ENCODE measurements around the gene SLC39A7. TPM values are rescaled to one million over a fixed set of nuclear protein-coding genes. Genes with fewer than 3 reads are reported as not detected.

SLC39A7 gene
- total RNA-seq, 6 experiments from 2014 or later: 215 to 240 (median 225) TPM

- no peaks in the 10 kb centered on the region for H3K4me1 Mint-ChIP-seq (ENCODE audit: low read depth)
- H3K4me3 Mint-ChIP-seq: no peak overlapping the region
- peaks cover 15% of the 10 kb centered on the region for H3K27me3 Mint-ChIP-seq (ENCODE audit: insufficient read depth)
- no peaks in the 10 kb centered on the region for H3K9me3 Mint-ChIP-seq
- TF ChIP-seq CTCF (IDR thresholded peaks at IDR 0.05): peak; percentile 45
- H3K27ac Mint-ChIP-seq: no peak overlapping the region
- no peak for DNase-seq
- no peaks in the 10 kb centered on the region for H3K36me3 Mint-ChIP-seq (ENCODE audit: low read depth)
These were observed 25.1 kb upstream of the SLC39A7 start for GRCh38 chr6:33175436-33176069.

- TF ChIP-seq CTCF (IDR thresholded peaks at IDR 0.05): no peak
- no peak overlapping the region for H3K27ac Mint-ChIP-seq
- H3K27me3 Mint-ChIP-seq (ENCODE audit: insufficient read depth): peaks cover 22% of the 10 kb centered on the region
- no peaks in the 10 kb centered on the region for H3K9me3 Mint-ChIP-seq
- DNase-seq: no peak
- H3K4me1 Mint-ChIP-seq (ENCODE audit: low read depth): no peaks in the 10 kb centered on the region
- no peak overlapping the region for H3K4me3 Mint-ChIP-seq
- H3K36me3 Mint-ChIP-seq (ENCODE audit: low read depth): no peaks in the 10 kb centered on the region
These were observed 23.8 kb upstream of the SLC39A7 start for GRCh38 chr6:33176906-33177305.

- H3K27ac Mint-ChIP-seq: no peak overlapping the region
These were observed 22.9 kb upstream of the SLC39A7 start for GRCh38 chr6:33177552-33178446.

GRCh38 chr6:33178755-33179475 is 21.8 kb upstream of the SLC39A7 start:
- DNase-seq: no peak
- H3K9me3 Mint-ChIP-seq: no peaks in the 10 kb centered on the region
- peaks cover 7% of the 10 kb centered on the region; the same call in 1 of the 2 replicates for H3K36me3 Mint-ChIP-seq (ENCODE audit: low read depth)
- no peak overlapping the region for H3K4me3 Mint-ChIP-seq
- TF ChIP-seq CTCF (IDR thresholded peaks at IDR 0.05): no peak
- peaks cover 21% of the 10 kb centered on the region for H3K27me3 Mint-ChIP-seq (ENCODE audit: insufficient read depth)
- peaks cover 10% of the 10 kb centered on the region; the same call in 1 of the 2 replicates for H3K4me1 Mint-ChIP-seq (ENCODE audit: low read depth)
- H3K27ac Mint-ChIP-seq: no peak overlapping the region

More at GRCh38 chr6:33177552-33178446, 22.9 kb upstream of the SLC39A7 start:
- peaks cover under 1% of the 10 kb centered on the region; the same call in 1 of the 2 replicates for H3K4me1 Mint-ChIP-seq (ENCODE audit: low read depth)
- H3K9me3 Mint-ChIP-seq: no peaks in the 10 kb centered on the region
- no peak for DNase-seq
- no peak overlapping the region for H3K4me3 Mint-ChIP-seq
- peaks cover 23% of the 10 kb centered on the region for H3K27me3 Mint-ChIP-seq (ENCODE audit: insufficient read depth)
- peaks cover 2% of the 10 kb centered on the region; the same call in 1 of the 2 replicates for H3K36me3 Mint-ChIP-seq (ENCODE audit: low read depth)
- TF ChIP-seq CTCF (IDR thresholded peaks at IDR 0.05): no peak

- no peak for TF ChIP-seq CTCF (IDR thresholded peaks at IDR 0.05)
- H3K27ac Mint-ChIP-seq: no peak overlapping the region
- H3K27me3 Mint-ChIP-seq (ENCODE audit: insufficient read depth): peaks cover 8% of the 10 kb centered on the region
- no peak for DNase-seq
- peaks cover 10% of the 10 kb centered on the region; the same call in 1 of the 2 replicates for H3K4me1 Mint-ChIP-seq (ENCODE audit: low read depth)
- no peaks in the 10 kb centered on the region for H3K9me3 Mint-ChIP-seq
- H3K4me3 Mint-ChIP-seq: no peak overlapping the region
- H3K36me3 Mint-ChIP-seq (ENCODE audit: low read depth): peaks cover 7% of the 10 kb centered on the region; the same call in 1 of the 2 replicates
These were observed 19.5 kb upstream of the SLC39A7 start for GRCh38 chr6:33181141-33181540.

Measured in HFFc6 (cell line).